Inflammatory macrophage treated with lipopolysaccharide for 1 hour (primary cell): ENCODE data around the gene RASGRP2.

ENCODE experiments used
- DNase-seq, 2 donors: peaks; one replicate each; pipeline ENCODE4 v3.0.0-alpha.2; 2020 to 2022

RASGRP2 gene

DNA sequence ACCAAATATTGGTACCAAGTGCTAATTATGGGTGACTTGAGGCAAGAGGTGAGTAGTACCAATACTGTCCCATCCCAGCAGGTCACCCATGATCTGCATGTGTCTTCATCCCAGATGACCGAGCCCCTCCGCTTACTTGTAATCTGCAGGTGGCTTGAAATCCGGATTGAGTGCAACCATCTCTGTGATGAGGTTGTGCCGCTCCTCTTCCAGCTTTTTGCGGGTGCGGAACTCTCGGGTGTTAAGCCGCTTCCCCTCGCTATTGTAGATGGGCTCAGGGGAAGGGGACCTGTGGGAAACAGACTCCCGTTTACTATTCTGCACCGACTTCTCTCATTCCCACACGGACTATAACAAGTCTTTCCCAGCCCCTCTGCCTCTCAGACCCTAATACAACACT is 26.2 kb upstream of the RASGRP2 start:
- DNase-seq: no peak

DNA sequence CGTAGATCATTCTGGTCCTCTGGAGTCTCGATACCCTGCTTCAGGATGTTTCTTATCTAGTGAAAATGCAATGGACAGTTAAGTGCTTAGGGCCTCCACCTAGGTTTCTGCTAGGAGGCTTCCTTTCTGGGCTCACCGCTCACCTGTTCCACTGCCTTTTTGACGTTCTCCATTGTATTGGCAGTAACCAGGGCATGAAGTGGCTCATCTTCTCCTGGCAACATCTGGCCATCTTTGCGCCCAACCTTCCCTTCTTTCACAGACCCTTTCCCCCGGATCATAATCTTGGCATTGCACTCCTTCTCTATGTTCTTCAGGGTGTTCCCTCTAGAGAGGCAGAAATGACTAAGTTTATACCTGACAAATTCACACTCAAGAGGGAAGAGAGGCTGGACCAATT is 25.3 kb upstream of the RASGRP2 start:
- no peak for DNase-seq

- no peak for DNase-seq
These were observed 24.4 kb upstream of the RASGRP2 start for GRCh38 chr11:64768300-64768694.

GRCh38 chr11:64767344-64768299 is 23.7 kb upstream of the RASGRP2 start:
- DNase-seq: peak; percentile 41 to 87

DNA sequence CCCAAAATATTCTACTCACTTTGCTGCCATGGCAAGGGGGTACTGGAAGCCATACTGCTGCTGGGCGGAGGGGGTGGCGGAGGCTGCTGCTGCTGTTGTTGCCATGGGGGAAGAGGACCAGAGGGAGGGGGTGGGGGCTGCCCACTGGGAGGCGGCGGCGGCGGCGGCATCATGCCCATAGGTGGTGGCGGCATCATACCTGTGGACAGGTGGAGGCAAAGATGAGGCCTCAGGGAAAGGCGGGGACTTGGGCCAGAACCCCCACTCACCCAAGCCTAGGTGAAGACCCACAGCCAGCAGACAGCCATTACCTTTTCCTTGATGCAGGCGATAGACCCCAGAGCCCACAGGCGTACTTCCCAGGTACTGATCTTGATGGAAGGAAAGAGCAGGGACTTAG is 22.9 kb upstream of the RASGRP2 start:
- no peak for DNase-seq

DNA sequence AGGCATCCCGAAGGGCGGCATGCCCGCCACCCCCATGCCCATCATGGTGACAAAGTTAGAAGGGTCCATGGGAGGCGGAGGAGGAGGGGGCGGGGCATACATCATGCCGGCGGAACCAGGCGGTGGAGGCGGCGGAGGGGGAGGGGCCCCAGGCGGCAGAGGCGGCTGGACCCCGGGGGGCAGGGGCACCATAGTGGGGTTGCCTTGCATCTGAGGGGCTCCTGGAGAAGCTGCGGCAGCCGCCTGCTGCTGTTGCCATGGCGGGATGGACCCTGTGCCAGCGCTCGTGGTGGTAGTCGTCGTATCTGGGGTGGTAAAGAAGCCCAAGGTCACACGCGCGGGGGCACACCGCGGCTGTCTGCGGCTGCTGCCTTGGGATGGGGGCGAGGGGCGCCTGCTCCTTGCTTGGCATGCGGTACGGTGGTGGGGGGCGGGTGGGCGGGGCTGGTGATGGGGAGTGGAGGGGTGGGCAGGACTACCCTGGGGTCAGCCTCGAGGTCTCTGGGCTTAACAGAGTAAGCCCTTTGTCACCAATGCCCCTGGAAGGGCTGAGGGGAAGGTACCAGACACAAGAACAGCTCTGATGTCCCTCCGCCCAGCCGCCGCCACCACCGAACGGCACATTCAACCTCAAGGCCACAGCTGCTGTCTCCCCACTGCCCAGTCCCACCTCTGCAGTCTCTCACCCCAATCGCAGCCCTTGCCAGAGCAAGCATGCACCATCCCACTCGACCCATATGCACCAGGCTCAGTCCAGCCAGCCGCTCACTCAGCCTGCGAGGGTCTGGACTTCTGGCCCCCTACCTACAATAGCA is 22.1 kb upstream of the RASGRP2 start:
- DNase-seq: no peak

DNA sequence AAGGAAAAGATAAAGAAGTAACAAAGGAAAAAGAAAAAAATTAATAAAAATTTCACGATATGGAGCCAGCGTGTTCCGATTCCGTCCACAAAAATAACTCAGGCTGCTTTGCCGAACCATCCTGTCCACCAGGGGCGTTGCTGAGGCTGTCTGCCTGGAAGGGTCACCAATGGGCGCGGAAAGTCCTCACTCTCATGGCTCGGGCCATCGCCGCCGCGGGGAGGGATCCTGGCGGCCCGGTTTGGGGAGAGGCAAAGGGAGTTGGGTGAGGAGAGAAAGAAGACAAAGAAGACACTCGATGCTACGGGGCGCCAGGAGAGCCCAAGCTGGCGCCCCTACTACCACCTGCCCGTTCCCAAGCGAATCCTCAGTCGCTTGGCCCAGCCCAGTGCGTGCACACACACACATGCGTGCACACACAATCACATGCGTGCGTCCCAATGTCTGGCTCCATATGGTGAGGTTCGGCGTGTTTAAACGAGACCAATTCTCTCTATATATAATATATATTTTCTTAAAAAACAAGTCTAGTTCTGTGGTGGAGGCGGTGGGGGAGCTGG is 21.4 kb upstream of the RASGRP2 start:
- no peak for DNase-seq

- DNase-seq: no peak
These were observed 20.8 kb upstream of the RASGRP2 start for GRCh38 chr11:64764753-64765152.

GRCh38 chr11:64764040-64764611 is 20.2 kb upstream of the RASGRP2 start:
- DNase-seq: no peak

GRCh38 chr11:64763526-64764039 is 19.6 kb upstream of the RASGRP2 start:
- no peak for DNase-seq

DNA sequence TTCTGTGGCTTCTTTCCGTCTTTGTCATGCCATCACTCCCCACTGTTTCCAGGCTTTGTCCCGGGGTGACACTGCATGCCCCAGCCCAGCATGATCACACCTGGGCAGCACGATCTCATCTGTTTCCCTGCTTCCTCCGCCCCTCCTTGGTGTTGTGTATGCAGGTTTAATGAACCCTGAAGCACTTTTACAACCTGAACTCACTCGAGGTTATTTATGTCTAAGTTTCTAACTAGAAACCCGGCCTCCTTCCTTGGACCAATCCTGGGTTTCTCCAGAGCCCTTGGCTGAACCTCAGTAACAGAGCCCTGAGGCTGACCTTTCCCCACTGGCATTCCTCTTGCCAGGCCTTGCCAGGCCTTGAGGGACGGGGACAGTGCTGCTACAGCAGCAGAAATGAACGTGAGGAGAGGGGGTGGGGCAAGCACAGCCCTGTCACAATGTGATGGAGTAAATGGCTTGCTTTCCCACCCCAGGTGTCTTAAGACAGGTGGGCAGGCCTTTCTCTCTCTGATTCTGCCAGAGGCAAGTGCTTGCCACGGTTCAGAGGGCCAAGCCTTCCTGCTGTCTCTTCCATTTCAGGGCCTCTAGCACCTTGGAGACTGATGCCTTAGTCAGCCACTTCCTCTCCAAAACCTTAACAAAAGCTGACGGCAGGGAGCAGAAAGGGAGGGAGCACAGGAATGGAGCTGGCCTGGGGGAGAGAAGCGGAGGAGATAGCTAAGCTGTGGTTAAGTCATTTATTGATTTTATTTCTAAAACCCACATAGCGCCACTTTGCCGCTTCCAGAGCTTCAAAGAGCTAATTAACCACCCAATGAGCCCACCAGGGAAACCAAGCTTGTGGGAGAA is 19.0 kb upstream of the RASGRP2 start:
- DNase-seq: no peak

DNA sequence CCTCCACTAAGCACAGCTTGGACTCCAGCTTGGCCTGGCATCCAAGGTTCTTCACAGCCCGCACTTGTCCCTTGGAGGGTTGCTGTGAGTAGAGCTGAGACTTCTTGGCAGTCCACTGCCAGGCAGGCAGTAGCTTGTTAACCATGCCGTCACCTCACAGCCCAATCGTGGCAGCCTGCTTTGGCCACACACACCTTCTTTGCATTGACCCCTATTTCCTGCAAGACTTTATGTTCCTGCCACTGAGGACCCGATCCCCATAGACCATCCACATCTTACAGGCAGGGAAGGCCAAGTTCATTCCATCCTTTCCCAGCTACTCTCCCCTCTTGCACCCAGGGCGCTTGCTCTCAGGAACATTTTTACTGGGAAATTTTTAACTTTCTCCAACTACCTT is 18.3 kb upstream of the RASGRP2 start:
- no peak for DNase-seq

GRCh38 chr11:64760759-64761420 is 16.9 kb upstream of the RASGRP2 start:
- DNase-seq: no peak

GRCh38 chr11:64759722-64760719 is 16.1 kb upstream of the RASGRP2 start, which contains the start of gene PYGM:
PYGM (minus strand) TSS chr11:64759974; CDS start chr11:64759898, 76 bp downstream.
- DNase-seq: no peak

GRCh38 chr11:64759131-64759721 is 15.3 kb upstream of the RASGRP2 start:
- no peak for DNase-seq

- DNase-seq: no peak
These were observed 14.6 kb upstream of the RASGRP2 start for GRCh38 chr11:64758330-64759079.

DNA sequence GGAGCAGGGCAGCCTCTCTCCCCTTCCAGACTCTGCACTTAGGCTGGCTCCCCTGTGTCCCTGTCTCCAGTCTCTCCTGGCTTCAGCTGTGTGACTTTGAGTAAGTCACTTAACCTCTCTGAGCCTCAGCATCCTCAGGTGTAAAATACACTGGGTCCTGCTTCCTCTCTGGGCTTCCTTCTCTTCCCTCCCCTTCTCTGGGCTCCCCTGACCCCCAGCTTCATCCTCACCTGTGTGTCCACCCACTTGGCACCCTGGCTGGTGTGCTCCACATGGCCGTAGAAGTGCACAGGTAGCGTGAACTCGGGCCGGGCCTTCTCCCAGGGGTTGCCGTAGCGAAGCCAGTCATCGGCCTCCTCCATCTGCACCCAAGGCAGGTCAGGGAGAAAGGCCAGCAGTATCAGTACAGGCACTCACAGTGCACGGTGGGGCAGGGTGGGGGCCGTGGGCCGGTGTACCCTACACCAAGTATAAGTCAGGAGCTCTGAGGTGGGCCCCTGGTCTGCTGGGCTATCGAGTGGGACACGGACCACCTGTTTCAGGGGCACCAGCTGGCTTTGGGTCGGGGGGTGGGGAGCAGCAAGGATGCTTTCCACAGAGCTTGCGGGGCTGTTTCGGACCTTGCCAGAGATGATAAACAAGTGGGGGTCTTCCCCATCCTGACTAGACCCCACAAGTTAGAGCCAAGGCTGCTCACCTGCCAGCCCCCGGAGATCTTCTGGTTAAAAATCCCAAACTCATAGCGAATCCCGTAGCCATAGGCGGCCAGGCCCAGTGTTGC is 13.8 kb upstream of the RASGRP2 start:
- no peak for DNase-seq
